Keratinocyte (primary cell): ENCODE data around the gene SMCO3. TPM values are rescaled to one million over a fixed set of nuclear protein-coding genes. Genes with fewer than 3 reads are reported as not detected.
A peak's percentile ranks its signal among the peaks of the same experiment; 100 is the strongest.

Source experiments
- DNase-seq: peaks from one replicate; pipeline ENCODE4 v3.0.0-alpha.2; 2011; ENCODE audit warnings: low read depth, missing footprints, low spot score
- FAIRE-seq: peaks from 2 replicates; lab custom pipeline; 2011; peaks lifted over from hg19 to GRCh38; lab: Jason Lieb, UNC
- H2AFZ ChIP-seq: 2 replicates; pipeline ENCODE4 v1.6.0; 2012; ENCODE audit warnings: low read length, control low read depth, inconsistent platforms; ENCODE audit not compliant: control insufficient read depth
- H3K27ac ChIP-seq: 2 replicates; pipeline ENCODE4 v1.5.1; 2011; ENCODE audit warnings: low read length; ENCODE audit not compliant: control insufficient read depth, insufficient read depth
- H3K27me3 ChIP-seq: 3 replicates; pipeline ENCODE4 v1.6.0; 2011; ENCODE audit warnings: low read length; ENCODE audit not compliant: control insufficient read depth, insufficient read depth; ENCODE audit errors: extremely low read depth
- H3K36me3 ChIP-seq, 2 experiments: 2 replicates in 1 of 2; 3 replicates in 1 of 2; pipeline ENCODE4 v1.5.1; 2011; ENCODE audit warnings: low read length in 2 of 2, mild to moderate bottlenecking in 1 of 2; ENCODE audit not compliant: control insufficient read depth in 2 of 2, insufficient read depth in 2 of 2; ENCODE audit errors: extremely low read depth in 1 of 2
- H3K4me1 ChIP-seq: 3 replicates; pipeline ENCODE4 v1.5.1; 2011; ENCODE audit warnings: low read length; ENCODE audit not compliant: control insufficient read depth, insufficient read depth; ENCODE audit errors: extremely low read depth
- H3K4me2 ChIP-seq: 3 replicates; pipeline ENCODE4 v1.6.0; 2011; ENCODE audit warnings: low read depth, low read length; ENCODE audit not compliant: control insufficient read depth, insufficient read depth; ENCODE audit errors: extremely low read depth
- H3K4me3 ChIP-seq, 3 experiments: fragments of 200-600 bp in 1 of 3; sonication (generic) in 1 of 3; 2 replicates in 2 of 3; 3 replicates in 1 of 3; pipeline ENCODE4 v1.5.1; 2011 to 2016; ENCODE audit warnings: low read length in 3 of 3, mild to moderate bottlenecking in 3 of 3, control low read depth in 2 of 3, inconsistent platforms in 1 of 3, low read depth in 1 of 3, mixed read lengths in 1 of 3, mixed run types in 1 of 3, moderate library complexity in 1 of 3; ENCODE audit not compliant: control insufficient read depth in 2 of 3, insufficient read depth in 2 of 3; ENCODE audit errors: extremely low read depth in 1 of 3
- H3K79me2 ChIP-seq: 2 replicates; pipeline ENCODE4 v1.6.0; 2012; ENCODE audit warnings: low read length; ENCODE audit not compliant: control insufficient read depth, insufficient read depth
- H3K9ac ChIP-seq: 3 replicates; pipeline ENCODE4 v1.6.0; 2011; ENCODE audit warnings: low read length; ENCODE audit not compliant: control insufficient read depth, insufficient read depth; ENCODE audit errors: extremely low read depth
- H3K9me1 ChIP-seq: 3 replicates; pipeline ENCODE4 v1.6.0; 2011; ENCODE audit warnings: low read length; ENCODE audit not compliant: control insufficient read depth, insufficient read depth; ENCODE audit errors: extremely low read depth
- H3K9me3 ChIP-seq: 2 replicates; pipeline ENCODE4 v1.5.1; 2012; ENCODE audit warnings: low read depth, low read length; ENCODE audit not compliant: control insufficient read depth
- H4K20me1 ChIP-seq: 3 replicates; pipeline ENCODE4 v1.6.0; 2011; ENCODE audit warnings: low read length; ENCODE audit not compliant: control insufficient read depth, insufficient read depth; ENCODE audit errors: extremely low read depth
- CTCF ChIP-seq, 3 experiments: IDR thresholded peaks in 1 of 3; conservative IDR thresholded peaks in 1 of 3; optimal IDR thresholded peaks in 1 of 3; 2 replicates in 2 of 3; 3 replicates in 1 of 3; pipeline versions ENCODE3 to v1.5.1; 2011; ENCODE audit warnings: low read length in 3 of 3, mild to moderate bottlenecking in 3 of 3, moderate library complexity in 2 of 3, control low read depth in 1 of 3, inconsistent platforms in 1 of 3; ENCODE audit not compliant: insufficient read depth in 2 of 3; ENCODE audit errors: extremely low read depth in 1 of 3
- EZH2 ChIP-seq: IDR thresholded peaks from one replicate; pipeline ENCODE4 v1.6.1; 2012; ENCODE audit warnings: inconsistent platforms, mild to moderate bottlenecking, low read length, moderate library complexity
- dilution Hi-C: fragments of 300-500 bp; cut with MboI; formaldehyde crosslinking; loops from one replicate; pipeline ENCODE4 v1.7.0; 2020; ENCODE audit warnings: low sequenced_read_pairs; ENCODE audit not compliant: extremely low pct_ligation_motif_present
- polyA plus RNA-seq, 5 experiments: library from polyadenylated mRNA; depleted of rRNA in 3 of 5; stranded (reverse) in 3 of 5; stranded (forward) in 1 of 5; unstranded in 1 of 5; fragments of >200 nt; gene quantifications; 1 replicate in 1 of 5; 2 replicates in 3 of 5; 3 replicates in 1 of 5; pipeline versions ENCODE4 v1.2.1 to v1.2.3, GENCODE V29; 2011 to 2012; ENCODE audit warnings: missing spikeins in 2 of 5, low read depth in 1 of 5, low replicate concordance in 1 of 5

SMCO3 gene
- polyA plus RNA-seq, 1 donor (not counting 4 experiments of a cell fraction or from before 2014, with no cell fraction given): not detected

- H2AFZ ChIP-seq: no peak overlapping the region
- no peaks in the 10 kb centered on the region for H3K79me2 ChIP-seq
These were observed 33.0 kb upstream of the SMCO3 start for GRCh38 chr12:14846876-14847580.

DNA sequence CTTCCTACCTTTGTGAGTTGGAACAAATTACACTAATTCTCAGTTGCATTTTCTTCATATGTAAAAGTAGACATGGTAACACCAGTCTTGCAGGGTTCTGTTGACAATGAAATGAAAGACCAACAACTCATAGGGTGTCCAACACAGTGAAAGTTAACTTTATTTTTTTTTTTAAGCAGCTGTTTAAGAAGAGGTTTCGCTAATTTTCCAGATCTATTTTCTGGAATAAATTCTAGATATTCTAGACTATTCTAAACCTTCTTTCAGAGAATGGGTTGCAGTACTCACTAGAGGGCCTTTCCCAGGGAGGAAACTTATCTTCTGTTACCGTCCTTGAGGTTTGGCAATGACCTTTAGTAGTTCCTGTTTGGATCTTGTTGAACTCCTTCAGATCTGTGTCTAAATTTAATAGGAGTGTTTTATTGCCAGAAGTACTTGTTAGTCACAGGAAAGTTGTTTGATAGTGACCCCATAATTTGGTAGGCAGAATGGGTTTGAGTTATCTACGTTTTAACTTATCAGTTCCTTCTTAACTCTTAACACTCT lies 32.1 kb upstream of the SMCO3 start:
- Histone ChIP-seq H4K20me1 (no peaks in the 10 kb centered on the region), H3K36me3 (no peaks in the 10 kb centered on the region), H3K79me2 (no peaks in the 10 kb centered on the region), H3K4me1 (peaks cover 29% of the 10 kb centered on the region), H3K27ac (no peak overlapping the region), H3K4me2 (no peak overlapping the region), H3K9ac (no peak overlapping the region), H3K4me3 (no peak overlapping the region), H2AFZ (peak overlapping the region; percentile 11), H3K9me3 (no peaks in the 10 kb centered on the region), H3K27me3 (no peaks in the 10 kb centered on the region), H3K9me1 (no peaks in the 10 kb centered on the region)
- TF ChIP-seq CTCF (optimal IDR thresholded peaks at IDR 0.05 in 1 of 3, IDR thresholded peaks at IDR 0.05 in 1 of 3, conservative IDR thresholded peaks at IDR 0.05 in 1 of 3; ENCODE audit: extremely low read depth in 1 of 3, insufficient read depth in 2 of 3, low read length in 3 of 3) (no peak), EZH2 (no peak)
- dilution Hi-C loops: no loop called here
- DNase-seq (no peak), FAIRE-seq (no peak)

More at GRCh38 chr12:14846876-14847580, 33.0 kb upstream of the SMCO3 start:
- no peaks in the 10 kb centered on the region for H3K27me3 ChIP-seq
- no peak for DNase-seq
- no peaks in the 10 kb centered on the region for H3K9me3 ChIP-seq
- H3K27ac ChIP-seq: no peak overlapping the region
- dilution Hi-C loops: no loop called here
- no peak overlapping the region for H3K4me2 ChIP-seq
- peaks cover 26% of the 10 kb centered on the region for H3K4me1 ChIP-seq
- no peak overlapping the region for H3K4me3 ChIP-seq
- H4K20me1 ChIP-seq: no peaks in the 10 kb centered on the region
- FAIRE-seq: no peak
- H3K36me3 ChIP-seq: no peaks in the 10 kb centered on the region
- no peaks in the 10 kb centered on the region for H3K9me1 ChIP-seq
- H3K9ac ChIP-seq: no peak overlapping the region
- TF ChIP-seq CTCF (optimal IDR thresholded peaks at IDR 0.05 in 1 of 3, IDR thresholded peaks at IDR 0.05 in 1 of 3, conservative IDR thresholded peaks at IDR 0.05 in 1 of 3; ENCODE audit: extremely low read depth in 1 of 3, insufficient read depth in 2 of 3, low read length in 3 of 3): no peak
- no peak for TF ChIP-seq EZH2
